NCI-H2196 treated with DMSO at 0.1 percent for 48 hours (cell line): ENCODE results near the gene SBF2.
"Not testable (repeated sequence)": the region's sequence is repeated elsewhere in the genome, so short reads cannot be mapped to it uniquely, and the experiment has no call there.

Experiments
- DNase-seq: peaks from one replicate; lab custom pipeline; 2025; ENCODE audit not compliant: unreplicated experiment; lab: John Stamatoyannopoulos, UW

The SBF2 gene

DNA sequence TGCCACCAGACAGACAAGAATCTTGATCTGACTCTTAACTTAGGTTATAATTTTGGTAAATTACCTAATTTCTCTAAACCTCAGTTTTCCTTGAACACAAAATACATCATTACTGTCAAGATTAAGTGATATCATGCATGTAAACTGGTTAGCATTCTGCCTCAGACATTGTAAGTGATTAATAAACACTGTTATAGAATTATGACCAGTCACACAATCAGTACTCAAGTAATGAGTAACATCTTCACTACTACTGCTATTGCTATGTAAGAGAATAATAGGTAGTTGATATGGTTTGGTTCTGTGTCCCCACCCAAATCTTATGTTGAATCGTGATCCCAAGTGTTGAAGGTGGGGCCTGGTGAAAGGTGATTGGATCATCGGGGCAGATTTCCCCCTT lies 218.9 kb downstream of the SBF2 start:
- DNase-seq: no peak

DNA sequence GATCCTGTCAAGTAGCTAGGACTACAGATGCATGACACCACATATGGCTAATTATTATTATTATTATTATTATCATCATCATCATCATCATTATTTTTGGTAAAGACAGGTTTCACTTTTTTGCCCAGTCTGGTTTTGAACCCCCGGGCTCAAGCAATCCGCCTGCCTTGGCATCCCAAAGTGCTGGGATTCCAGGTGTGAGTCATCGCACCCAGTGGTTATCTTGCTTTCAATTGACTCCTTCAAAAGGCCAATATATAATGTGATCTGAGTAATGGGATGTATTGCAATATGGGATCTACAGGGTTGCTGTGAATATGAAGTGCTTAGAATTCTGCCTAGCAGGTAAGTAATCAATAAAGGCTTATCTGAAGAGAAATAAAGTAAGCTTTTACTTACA lies 221.2 kb downstream of the SBF2 start:
- DNase-seq: no peak

DNA sequence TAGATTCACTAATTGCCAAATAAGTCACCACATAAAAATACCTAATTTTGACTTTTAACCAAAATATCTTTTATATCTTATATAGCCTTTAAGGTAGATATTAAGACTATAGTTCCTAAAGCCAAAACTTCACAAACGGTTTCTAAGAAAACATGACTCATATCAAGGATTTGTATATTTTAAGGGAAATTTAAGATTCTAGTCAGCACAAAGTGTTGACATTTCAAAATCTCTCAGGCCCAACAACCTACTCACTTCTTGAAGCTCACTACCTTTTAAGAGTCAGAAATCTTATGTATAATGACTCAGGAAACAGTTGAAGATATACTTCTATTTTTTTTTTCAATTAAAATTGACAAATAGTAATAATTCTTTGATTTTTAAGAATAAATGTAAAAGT lies 221.9 kb downstream of the SBF2 start:
- no peak for DNase-seq

DNA sequence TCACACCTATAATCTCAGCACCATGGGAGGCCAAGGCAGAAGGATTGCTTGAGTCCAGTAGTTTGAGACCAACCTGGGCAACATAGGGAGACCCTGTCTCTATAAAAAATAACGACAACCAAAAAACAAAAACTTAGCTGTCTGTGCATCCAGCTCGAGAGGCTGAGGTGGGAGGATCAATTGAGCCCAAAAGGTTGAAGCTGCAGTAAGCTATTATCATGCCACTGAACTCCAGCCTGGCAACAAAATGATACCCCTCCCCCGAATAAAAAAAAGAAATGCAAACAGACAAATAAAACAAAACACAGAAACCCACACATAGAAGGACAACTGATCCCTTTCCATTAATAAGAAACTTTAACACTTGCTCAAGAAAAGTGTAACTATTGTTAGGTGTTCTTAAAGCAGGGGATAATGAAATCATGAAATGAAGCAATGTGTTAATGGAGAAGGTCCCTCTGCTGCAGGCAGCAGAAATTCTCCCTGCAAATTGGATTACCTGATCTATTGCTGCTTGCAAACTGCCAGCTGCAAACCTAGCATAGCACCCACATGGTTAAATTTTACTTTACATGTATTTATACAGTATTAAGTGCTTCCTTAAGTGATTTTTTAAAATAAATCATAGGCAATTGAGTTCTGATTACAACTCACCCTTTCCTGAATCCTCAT lies 226.3 kb downstream of the SBF2 start:
- DNase-seq: no peak

DNA sequence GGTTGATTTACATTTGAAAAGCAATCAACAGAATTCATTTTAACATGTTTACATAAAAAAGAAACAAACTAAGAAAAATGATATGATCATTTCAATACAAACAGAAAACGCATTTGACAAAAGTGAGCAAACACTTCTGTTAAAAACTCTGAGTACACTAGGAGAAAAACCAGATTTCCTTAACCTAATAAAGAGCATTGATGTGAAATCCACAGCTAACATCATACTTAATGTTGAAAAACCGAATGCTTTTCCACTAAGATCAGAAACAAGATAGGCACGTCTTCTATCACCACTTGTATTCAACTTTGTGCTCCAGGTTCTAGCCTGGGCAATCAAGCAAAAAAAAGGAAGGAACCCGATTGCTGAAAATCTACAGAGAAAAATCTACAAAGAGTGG lies 227.6 kb downstream of the SBF2 start:
- DNase-seq: no peak

DNA sequence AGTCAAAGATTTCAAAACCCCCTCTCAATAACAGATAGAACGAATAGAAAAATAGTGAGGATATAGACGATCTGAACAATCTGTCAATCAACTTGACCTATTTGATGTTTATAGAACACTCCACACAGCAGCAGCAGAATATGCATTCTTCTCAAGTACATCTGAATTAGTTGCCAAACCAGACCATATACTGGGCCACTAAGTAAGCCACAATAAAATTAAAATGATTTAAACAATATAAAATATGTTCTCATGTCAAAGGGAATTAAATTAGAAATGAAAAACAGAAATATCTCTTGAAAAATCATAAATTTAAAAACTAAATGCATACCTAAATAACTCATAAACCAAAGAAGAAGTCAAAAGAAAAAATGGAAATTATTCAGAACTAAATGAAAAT lies 229.2 kb downstream of the SBF2 start:
- DNase-seq: no peak

DNA sequence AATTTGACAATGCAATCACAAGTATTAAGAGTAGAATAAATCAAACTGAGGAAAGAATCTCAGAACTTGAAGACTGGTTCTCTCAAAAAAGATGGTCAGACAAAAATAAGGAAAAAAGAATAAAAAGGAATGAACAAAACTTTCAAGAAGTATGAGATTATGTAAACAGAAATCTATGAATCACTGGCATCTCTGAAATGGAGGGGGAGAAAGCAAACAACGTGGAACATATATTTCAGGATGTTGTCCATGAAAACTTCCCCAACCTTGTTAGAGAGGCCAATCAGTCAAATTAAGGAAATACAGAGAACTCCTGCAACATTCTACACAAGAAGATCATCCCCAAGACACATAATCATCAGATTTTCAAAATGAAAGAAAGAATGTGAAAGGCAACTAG lies 235.7 kb downstream of the SBF2 start:
- DNase-seq: no peak

DNA sequence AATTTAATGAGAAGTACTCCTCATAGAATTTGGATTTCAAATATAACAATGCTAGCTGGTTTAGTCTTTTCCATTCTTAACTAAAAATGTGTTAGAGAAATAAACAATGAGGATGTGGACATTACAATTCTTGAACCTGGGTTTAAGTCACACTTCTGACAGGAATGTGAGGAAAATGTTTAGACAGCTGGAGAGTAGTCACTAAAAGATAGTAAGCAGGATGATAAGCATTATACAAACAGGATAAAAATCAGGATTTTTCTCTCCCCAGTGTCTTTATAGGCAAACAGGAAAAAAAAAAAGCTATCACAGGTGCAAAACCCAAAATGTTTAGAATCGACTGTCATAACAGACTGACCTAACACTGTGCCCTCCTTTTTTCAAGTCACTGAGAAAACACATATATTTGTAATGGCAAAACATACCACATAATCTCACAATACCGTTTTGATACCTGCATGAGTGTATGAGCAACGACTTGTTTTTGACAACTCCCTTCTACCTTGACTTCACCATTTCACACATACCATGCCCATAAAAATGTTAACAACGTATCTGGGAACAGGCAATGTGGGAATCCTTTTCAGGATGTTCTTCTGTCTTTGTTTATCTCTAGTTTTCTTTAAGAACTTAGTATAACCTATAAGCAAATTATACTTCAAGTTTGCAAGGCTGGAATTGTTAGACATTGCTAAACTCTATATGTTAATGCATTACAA lies 242.0 kb downstream of the SBF2 start:
- no peak for DNase-seq

DNA sequence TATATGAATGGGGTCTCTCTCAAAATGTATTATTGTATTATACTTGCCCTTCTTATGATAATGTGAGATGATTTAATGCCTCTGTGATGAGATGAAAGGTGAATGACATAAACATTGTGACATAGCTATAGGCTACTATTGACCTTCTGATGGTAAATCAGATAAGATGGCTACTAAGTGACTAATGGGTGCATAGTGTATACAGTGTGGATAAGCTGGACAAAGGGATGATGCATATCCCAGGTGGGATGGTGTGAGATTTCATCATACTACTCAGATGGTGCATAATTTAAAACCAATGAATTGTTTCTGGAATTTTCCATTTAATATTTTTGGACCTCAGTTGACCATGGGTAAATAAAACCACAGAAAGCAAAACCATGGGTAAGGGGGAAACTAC lies 243.5 kb downstream of the SBF2 start:
- no peak for DNase-seq

DNA sequence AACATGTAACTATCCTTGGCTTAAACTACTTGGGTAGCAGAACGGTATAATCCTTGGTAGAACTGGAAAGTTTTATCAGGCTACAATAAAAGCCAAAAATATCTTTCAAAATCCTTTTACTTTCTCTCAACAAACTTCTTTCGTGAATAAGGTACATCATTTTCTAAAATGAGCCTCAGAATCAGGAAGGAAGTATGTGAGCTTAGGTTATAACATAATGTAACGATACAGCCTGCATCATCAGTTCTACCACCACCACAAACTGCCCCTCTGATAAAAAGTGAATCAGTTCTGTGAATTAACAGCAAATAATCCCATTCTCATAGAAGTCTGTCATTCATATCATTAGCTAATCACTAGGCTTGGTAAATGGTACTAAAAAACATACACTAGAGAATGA lies 244.3 kb downstream of the SBF2 start:
- DNase-seq: no peak

DNA sequence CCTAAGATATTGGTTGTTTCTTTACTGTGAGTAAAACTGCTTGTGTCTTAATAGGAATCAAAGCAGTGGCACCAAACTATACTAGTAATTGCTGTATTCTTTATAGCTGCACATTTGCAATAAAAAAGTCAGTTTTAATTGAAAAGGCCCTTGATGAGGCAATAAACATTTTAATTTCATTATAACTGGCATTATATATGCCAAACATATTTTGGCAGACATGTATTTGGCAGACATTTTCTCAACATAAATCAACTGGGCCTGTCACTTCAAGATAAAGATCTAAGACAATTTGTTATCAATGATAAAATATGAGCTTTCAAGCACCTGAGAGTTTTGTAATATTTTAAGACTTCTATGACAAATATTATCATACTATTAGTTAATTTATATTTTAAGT lies 245.7 kb downstream of the SBF2 start:
- DNase-seq: no peak

DNA sequence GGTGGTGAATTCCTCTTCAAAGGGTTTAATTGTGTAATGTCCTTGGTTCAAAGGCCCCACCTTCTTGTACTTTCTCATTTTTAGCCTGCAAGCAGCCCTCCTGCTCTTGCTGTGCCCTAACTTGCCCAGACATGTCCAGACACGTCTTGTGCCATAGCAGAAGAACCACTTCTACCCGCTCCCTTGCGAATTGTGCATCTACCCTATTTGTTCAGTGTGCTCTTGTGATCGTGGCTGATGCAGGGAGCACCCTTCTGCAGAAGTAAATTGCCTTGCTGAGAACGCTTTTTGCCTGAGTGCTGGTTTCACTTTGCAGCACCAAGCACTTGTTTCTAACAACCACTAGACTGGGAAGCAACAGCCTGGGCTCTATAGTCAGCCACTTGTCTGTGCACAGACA lies 249.4 kb downstream of the SBF2 start:
- no peak for DNase-seq

DNA sequence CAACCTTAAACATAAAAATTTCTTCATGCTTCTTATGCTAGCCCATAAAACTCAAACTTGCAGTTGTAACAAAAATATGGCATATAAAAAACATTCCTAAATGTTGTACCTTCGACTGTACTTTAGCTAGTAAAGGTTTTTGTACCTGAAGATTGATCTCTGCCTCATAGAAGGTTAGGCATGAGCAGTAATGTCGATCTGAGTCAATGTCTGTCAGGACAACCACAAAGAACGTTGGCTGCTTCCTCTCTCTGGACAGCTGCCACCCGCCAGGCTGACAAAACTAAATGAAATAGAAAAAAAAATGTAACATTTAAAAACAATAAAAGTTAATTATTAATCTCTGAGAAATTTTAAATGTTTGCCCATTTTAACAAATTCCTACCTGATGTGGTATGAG lies 251.3 kb downstream of the SBF2 start:
- no peak for DNase-seq

DNA sequence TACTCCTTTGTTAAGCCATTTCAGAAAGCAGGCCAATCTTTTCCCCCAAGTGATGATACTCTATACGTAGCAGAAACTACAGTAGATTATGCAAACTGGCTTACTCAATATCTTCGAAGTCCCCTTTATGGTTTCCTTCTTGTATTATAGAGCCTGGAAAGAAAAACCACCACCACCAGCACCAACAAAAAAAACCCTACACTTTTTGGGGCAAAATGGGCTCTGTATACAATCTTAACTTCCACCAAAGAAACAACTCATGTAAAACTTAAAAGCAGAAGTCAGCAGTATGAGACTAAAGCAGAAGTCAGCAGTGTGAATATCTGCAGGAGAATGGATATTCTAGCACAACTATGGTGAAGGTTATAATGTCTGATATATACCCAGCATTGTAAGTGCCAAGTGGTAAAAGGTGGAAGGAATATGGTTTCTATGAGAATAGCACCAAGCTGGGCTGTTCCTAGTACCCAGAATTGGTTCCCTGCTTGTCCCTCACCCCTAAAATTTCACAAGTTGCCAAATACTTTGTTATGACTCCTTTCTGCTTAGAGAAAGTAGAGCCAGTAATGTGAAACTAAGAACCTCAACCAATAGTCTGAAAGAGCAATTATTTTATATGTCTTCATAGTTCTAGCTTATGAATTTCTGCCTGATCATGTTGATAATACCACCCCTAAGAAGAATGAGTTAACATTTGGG lies 252.1 kb downstream of the SBF2 start:
- no peak for DNase-seq

DNA sequence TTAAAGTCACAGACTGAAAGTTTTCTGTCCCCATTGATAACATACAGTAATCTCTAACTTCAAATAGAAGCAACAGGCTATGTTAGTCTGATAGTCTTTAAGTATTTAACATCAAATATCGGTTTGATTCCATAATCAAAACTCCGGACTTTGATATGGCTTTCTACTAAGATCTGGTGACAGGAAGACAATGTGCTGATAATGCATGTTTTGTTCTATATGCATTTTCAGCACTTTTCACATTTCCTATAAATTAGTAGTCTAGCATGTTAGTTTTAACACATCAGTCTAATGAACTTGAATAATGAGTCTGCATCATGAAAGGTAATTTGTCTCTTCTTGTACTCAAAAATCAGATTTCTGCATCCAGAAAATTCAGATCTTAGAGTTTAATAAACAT lies 252.7 kb downstream of the SBF2 start:
- no peak for DNase-seq

DNA sequence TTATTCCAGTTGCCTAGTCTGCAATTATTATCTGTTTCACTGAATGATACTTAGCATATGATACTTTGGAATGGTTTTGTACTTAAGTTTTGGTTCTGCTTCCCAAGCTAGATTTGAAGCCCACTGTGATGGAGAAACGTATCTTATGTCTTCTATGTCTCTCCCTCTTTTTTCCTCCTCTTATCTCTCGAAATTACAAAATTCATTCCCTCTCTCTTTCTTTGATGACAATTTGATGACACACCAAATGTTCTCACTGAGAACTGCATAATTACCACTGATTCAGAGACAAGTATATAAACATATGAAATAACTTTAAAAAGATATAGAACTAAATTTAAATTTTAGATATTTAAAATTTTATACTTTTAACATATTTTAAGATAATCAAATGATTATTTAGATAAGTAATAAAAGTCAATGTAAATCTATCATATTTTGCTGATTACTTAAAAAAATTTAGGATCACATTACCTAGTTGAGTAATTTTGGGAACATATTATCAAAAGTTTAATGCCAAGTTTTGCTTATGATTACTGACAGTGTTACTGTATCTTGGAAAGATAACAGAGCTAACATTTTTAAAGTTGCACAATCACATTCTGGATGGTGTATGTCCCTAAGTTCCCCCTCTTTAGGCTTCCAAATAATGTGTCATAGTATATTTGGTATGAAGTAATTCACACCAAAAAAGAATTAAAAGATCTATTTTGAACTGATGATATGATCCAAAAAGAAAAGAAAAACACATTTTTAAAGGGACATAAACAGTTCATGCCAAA lies 255.3 kb downstream of the SBF2 start:
- DNase-seq: no peak

DNA sequence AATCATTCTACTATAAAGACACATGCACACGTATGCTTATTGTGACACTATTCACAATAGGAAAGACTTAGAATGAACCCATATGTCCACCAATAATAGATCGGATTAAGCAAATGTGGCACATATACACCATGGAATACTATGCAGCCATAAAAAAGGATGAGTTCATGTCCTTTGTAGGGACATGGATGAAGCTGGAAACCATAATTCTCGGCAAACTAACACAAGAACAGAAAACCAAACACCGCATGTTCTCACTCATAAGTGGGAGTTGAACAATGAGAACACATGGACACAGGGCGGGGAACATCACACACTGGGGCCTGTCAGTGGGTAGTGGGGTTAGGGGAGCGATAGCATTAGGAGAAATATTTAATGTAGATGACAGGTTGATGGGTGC lies 258.1 kb downstream of the SBF2 start:
- DNase-seq: not testable (repeated sequence)

DNA sequence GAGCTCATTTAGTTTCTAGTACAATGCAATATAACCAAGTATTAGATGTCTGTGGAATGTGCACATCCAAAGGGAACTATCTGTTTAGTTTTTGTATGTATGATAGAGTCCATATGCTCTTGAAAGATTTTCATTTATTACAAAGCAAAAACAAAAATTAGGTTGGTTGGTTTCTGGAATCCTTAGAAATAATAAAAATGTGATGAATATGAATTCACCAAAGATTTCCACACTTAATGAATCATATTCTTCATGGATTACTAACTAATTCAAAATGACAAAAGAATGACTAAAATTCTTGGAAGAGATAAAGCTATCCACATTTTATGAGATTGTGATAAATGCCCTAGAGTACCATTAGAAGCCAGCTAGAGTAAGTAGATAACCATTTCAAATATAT lies 261.1 kb downstream of the SBF2 start:
- DNase-seq: no peak

DNA sequence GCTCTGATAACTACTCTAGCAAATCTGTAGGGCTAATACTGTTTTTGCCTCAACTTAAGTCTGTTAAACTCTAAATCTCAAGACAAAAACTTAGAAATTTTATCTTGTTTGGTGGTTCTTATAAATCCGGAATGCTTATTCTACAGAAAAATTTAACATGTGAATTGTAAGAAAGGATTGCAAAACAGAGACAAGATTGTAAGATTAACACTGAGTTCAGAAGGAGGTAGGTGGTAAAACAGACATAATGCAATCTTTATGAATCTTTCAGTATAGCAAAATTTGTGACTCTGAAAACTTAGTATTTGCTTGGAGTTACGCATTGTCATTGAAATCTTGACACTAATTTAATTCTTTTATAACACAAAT lies 263.9 kb downstream of the SBF2 start:
- DNase-seq: no peak

DNA sequence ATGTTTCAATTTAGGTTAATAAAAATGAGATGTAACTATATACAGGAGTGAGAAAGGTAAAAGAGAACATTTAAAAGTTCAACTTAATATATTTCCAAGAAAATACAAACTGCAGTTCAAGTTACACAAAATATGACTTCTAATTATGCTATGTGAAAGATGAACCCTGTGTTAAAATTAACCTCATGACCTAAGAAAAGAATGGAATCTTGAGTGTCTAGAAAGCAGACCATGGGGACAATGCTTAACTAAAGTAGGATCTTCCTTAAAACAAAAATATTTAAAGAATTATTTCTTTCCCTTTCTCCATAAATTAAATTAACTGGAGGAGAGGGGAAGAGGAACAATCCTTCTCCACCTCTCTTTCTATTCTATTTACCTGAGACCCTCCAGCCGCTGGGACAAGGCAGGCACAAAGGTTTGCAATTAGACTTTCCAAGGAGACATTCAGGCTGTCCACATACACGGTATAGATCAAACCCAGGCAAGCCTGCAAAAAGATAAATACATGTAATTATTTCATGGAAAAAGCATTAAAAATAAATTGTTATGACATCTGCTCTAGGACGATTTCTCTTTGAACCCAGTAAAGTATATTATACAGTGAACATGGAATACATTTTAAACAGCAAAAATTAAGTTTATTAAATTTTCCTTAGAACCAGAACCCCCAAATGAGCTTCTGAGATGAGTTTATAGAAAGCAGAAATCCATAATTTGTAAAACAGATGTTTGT lies 264.5 kb downstream of the SBF2 start:
- DNase-seq: no peak

DNA sequence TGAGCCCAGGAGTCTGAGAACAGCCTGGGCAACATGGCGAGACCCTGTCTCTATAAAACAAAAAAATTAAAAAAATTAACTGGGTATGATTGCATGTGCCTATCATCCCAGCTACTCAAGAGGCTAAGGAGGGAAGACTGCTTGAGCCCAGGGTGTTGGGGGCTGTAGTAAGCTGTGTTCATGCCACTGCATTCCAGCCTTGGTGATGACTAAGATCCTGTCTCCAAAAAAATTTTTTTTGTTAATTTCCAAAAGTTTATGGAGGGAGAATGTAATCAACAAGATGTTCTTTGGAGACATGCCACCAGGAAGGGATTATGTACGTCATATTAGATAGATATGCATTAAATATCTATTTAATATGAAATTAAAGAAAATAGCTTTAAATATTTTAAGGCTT lies 267.5 kb downstream of the SBF2 start:
- DNase-seq: no peak
